HUDEP-2 (cell line): ENCODE data around the gene LRRC32.

Experiments used
- DNase-seq, 76 experiments: peaks; one replicate each; lab custom pipeline; 2025; ENCODE audit not compliant: unreplicated experiment in 76 of 76; lab: John Stamatoyannopoulos, UW

LRRC32 gene

GRCh38 chr11:76665921-76666351, 4.6 kb downstream of the LRRC32 start:
- no peak for DNase-seq

GRCh38 chr11:76665172-76665571, 5.4 kb downstream of the LRRC32 start:
- no peak for DNase-seq

GRCh38 chr11:76664578-76665061, 5.9 kb downstream of the LRRC32 start:
- no peak for DNase-seq

- no peak for DNase-seq
Observed at GRCh38 chr11:76663912-76664440, 6.6 kb downstream of the LRRC32 start.

- no peak for DNase-seq
Observed at GRCh38 chr11:76663486-76663810, 7.1 kb downstream of the LRRC32 start.

GRCh38 chr11:76662656-76663485, 7.7 kb downstream of the LRRC32 start:
- DNase-seq, result no peak

GRCh38 chr11:76661834-76662434, 8.6 kb downstream of the LRRC32 start:
- no peak for DNase-seq

GRCh38 chr11:76661306-76661751, 9.2 kb downstream of the LRRC32 start:
- DNase-seq, result no peak

- no peak for DNase-seq
Observed at GRCh38 chr11:76660533-76661305, 9.8 kb downstream of the LRRC32 start.

GRCh38 chr11:76659672-76660532, 10.6 kb downstream of the LRRC32 start:
- no peak for DNase-seq

GRCh38 chr11:76658651-76659650, 11.6 kb downstream of the LRRC32 start:
- DNase-seq, result no peak

- DNase-seq, result no peak
Observed at GRCh38 chr11:76658231-76658630, 12.3 kb downstream of the LRRC32 start.

GRCh38 chr11:76657187-76658170, 13.1 kb downstream of the LRRC32 start:
- DNase-seq, result no peak

GRCh38 chr11:76656571-76657081, 13.9 kb downstream of the LRRC32 start:
- no peak for DNase-seq

GRCh38 chr11:76656050-76656531, 14.5 kb downstream of the LRRC32 start:
- no peak for DNase-seq

GRCh38 chr11:76655501-76656049, 15.0 kb downstream of the LRRC32 start:
- DNase-seq, result no peak

- DNase-seq, result no peak
Observed at GRCh38 chr11:76654980-76655379, 15.6 kb downstream of the LRRC32 start.
